ENCODE measurements around the gene FMNL2.

Gene FMNL2

DNA sequence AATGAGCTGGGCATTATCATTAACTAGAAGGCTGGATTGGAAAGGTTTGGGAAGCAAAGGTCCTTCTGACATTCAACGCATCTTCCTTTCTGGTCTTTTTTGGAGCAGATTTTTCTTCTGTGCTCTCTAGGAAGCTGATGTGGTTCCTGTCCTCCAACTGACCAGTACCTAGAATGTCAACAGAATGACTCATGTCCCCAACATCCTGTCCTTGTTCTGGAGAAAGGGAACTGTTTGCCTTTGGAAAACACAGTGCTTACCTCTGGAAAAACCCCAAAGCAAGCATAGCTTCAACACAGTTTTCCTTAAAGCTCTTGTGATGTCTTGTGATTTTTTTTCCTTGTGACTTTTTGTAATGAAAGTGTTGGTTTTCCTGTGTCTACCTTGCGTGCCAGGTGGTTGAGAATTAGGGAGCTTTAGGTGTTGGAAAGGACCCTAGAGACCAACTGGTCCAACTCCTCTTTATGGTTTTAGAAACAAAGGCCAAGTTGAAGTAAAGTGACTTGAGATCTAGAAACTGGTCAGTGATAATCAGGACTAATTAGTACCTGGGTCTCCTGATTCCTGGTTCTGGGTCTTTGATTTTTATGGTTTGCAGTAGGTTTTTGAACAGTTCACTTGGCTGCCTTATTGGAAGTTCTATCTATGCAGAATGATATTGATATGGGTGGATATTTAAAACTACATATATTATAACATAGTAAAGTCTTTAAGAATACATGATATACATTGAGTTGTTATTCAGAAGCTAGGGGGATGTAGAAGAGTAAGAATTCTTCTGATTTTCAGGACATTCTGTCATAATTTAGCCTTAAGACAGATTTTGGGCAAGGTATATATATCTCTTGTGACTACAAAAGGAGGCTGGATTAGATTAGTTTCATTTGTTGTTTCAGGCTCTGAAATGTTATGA, 70.5 kb downstream of the FMNL2 start:
- no peak for DNase-seq

DNA sequence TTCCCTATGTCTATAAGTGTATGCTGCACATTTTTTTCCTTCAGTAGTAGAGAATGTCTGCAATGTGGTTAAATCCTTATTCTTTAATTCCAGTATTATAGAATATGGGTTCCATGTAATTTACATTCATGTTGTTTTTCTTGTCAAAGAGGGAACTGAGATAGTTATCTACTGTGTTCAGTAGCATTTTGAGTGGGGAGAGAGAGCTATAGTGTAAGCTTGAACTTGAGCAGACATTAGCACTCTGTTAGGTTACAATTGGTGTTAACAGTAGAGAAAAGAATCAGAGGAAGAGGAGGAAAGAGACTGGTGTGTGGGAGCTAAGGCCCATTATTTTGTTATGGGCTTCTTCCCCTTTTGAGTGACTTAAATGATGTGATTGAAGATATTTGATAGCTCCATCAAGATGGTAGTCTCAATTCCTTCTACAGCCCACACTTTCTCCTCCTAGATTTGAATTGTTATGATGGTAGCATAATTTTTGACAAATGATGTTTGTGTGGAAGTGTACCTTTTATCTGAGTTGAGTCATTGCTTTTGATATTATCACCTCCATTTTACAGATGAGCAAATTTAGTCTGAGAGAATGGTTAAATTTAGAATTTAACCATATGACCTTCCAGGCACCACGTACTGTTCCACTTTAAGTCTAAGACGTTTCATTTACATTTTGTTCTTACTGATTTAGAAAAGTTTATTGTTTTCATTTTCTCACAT, 71.3 kb downstream of the FMNL2 start:
- no peak for DNase-seq

DNA sequence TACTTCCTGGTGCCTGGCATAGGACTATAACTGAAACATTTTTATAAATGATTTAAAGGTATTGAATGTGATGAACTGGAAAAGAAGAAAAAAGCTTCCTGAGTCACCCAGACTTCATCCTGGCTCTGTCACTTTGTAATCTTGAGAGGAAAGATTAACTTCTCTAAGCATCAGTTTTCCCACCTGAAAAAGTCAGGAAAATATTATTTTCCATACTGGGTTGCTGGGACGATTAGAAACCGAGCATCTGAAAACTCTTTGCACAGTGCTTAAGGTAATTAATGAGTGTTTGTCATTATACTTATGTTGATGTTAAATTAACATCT, 71.8 kb downstream of the FMNL2 start:
- DNase-seq = no peak

DNA sequence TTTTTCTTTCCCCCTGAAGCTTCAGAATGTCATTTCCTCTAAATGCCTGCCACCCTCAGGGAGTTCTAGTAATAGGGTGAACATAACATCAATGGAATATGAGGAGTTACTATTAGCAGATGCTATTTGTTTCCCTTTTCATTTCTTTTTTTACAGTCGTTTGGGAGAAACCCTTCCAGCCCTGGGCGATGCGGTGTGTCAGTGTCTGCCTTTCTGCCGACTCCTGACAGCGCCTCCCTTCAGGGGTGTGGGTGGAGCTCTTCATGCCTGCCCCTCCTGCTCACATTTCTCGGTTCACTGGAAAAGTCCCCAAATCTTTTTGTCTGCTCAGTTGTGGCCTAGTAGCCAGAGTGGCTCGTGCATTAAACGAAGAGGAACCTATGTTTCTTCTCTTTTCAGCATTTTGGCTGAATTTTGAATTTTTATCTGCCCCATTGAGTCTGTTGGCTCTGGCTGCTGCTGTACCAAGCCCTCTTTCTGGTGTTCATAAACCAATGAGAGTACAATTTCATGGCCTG, 72.3 kb downstream of the FMNL2 start:
- no peak for DNase-seq

DNA sequence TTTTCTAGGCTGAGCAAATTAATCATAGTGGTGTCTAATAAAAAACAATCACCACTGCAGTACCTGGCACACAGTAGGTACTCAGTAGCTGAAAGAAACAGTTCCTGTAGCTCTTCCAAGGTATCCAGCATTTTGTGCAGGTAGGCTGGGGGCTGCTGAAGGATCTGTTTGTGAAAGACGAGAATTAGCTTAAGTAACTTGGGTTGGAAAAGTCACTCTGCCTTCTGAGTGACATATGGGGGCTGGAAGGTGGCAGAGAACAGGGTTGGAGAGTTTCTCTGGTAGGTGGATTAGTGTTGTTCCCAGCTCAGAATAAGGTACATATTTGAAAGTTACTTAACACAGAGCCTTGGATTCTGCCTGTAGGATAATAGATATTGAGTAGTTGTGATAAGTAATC, 72.8 kb downstream of the FMNL2 start:
- DNase-seq = no peak

DNA sequence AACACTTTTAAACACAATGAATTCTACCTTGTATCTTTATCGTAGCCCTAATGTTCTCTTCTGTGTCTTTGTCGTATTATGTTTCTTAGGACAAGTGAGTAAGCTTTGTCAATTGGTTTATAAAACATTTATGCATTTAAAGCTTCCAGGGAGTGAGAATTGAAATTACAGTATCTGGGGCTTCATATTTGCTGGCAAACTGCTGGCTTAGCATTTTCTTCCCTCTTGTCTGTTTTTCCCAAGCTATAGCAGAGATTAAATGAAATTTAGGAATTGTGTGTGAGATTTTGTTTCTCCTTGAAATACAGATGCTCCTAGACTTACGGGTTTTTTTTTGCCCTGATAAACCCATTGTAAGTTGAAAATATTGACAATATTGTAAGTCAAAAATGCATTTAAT, 73.3 kb downstream of the FMNL2 start:
- no peak for DNase-seq

DNA sequence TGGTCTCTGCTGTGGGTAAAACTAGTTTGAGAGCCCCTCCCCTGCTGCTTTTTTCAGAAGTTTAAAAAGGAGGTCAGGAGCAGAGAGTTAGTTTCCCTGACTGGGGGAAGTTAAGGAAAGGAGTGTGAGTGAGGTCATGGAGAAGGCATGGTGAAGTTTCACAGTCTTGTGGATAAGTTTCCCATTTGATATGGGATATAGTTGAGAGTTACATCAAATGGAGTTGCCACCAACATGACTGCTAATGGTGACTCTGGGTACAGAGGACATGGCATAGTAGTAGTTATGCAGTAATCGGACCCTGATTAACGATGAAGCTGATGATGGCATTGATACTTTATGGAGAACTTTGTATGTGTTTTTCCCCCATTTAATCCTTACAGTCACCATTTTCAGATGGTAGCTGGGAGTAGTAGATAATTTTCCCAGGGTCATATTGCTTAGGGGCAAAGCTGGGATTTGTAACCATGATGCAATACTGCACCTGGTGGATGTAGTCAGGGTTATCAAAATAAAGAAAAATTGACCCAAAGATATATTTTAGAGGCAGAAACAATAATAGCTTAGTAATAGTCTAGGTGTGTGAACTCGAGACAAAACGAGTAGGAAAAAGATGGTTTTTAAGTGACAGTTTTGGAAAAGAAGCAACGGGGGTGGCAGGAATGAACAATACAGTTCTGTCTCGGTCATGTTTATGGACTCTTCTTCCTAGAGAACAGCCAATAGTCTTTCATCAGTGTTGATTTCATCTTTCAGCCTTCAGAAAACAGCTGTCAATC, 74.6 kb downstream of the FMNL2 start:
- no peak for DNase-seq

DNA sequence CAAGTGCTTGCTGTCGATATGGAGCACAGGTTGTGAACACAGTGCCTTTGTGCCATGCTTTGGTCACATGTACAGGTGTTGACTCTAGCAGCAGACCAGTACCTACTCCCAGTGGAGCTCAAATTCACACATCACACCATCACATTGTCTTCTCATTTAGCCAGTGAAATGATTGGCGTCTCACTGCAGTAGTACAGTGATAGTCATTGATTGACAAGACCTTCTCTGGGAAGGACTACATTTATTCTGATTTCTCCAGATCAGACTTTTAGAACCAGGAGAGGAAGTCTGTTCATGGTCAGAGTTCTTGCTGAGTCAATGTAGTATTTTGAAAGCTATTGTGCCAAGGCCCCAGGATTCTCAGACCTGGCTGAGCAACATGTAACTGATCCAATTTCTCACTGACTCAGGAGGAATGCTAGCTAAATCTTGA, 75.2 kb downstream of the FMNL2 start:
- DNase-seq = no peak

DNA sequence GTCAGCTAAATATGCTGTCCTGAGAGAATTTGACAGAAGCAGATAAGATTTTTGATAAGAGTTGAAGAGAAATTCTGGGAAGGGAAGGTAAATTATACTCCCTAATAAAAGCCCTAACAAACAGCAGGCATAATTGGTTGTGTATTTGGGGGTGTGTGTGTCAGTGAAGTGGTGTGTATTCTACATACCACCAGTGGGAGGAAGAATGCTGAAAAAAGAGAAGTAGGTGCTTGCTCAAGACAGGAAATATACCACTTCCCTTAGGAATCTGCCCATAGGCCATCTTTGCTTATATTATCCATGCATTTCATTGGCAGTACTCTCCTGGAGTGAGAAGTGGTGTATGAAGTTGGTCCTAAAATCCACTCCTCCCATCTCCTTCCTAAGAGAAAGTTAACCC, 76.2 kb downstream of the FMNL2 start:
- DNase-seq = no peak

DNA sequence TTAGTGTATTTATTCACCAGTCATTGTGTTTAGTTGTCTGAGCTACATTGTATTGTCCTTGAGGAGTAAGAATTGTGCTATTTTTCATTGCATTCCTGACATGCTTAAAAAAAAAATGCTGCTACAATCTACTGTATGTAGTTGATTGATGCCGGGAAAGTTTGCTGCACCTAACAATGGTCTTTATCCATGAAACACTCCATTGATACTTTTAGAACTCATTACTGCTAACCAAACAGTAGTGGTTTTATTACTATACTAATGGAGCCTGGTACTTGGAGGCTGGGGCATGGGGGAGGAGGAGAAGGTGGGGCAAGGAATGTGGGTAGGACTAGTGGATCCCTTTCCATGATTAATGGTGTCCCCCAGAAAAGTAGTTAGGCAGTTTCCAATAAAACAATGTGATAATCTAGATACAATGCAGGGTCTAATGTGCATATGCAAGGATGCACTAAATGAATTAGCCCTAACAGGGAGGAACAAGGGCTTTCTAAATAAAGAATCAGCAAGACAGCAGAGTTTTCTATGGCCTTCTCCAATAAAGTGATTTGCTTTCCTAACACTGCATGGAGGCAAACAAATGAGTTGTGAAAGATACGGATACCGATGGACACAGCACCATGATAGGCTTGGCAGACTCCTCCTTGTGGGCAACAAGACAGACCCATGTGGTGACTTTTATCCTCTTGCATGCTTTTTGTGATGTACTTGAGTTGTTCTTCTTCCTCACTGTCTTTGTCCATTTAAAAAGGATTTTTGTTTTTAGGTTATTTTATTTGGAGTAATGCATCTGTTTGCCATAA, 78.5 kb downstream of the FMNL2 start:
- no peak for DNase-seq

DNA sequence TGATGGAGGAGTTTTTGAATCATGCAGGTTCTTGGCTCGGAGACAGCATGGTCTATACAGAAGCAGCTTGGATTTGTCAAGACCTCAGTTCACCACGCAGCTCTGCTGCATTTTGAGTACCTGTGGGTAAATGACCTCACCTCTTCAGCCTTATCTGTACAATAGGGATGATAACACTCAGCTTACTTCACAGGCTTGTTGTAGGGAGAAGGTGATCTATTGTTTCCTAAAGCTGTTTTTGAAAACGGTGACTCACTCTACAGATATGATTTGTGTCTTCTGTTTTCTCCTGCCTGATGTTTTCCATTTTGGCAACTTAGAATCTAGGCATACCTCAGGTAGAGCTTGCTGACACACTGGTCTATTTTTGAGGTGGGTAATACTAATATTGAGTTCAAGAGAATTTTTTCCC, 80.3 kb downstream of the FMNL2 start:
- no peak for DNase-seq

DNA sequence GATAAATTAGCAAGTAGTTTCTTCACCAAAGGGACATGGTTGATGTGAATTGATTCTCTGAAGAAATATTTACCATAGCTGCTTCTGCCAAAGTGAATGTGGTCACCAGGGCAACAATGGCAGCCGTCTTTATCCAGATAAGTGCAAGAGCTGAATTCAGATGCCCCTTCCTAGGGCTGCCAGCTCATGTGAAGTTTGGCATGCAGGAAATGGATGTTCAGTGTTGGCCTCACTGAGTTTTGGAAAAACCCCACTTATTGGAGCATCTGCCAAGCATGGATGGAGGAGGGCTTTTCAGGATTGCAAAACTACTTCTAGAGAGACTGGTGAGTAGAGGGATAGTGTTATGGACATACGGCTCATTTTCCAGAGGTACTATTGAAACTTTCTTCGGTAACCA, 80.8 kb downstream of the FMNL2 start:
- no peak for DNase-seq

DNA sequence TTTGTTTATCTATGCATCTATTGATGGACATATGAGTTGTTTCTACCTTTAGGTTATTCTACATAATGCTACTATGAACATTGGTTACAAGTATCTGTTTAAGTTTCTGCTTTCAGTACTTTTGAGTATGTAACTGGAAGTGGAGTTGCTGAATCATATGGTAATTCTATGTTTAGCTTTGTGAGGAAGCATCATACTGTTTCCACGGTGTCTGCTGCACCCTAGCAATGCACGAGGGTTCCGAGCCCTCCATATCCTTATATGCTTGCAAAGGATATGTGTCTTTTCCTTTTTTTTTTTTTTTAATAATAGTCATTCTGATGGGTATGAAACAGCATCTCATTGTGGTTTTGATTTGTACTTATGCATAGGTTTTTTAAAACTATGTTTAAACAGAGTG, 83.7 kb downstream of the FMNL2 start:
- DNase-seq = no peak

DNA sequence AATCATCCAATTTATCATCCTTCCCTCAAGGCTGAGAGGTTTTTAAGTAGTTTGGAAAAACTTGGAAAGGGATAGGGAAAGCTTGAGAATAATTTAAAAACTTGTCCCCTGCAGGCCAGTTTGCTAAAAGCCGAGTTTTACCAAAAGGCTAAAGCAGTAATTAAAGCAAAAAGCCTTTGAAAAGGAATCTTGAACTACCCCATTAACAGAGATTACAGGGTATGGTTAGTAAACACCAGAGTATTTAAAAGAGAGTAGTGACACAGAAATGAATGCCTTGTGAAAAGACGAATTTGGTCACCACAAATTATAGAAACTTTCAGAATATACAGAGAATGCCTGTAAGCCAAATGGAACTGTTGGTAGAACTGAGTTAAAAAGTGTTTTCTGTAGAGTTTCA, 85.0 kb downstream of the FMNL2 start:
- DNase-seq = no peak

DNA sequence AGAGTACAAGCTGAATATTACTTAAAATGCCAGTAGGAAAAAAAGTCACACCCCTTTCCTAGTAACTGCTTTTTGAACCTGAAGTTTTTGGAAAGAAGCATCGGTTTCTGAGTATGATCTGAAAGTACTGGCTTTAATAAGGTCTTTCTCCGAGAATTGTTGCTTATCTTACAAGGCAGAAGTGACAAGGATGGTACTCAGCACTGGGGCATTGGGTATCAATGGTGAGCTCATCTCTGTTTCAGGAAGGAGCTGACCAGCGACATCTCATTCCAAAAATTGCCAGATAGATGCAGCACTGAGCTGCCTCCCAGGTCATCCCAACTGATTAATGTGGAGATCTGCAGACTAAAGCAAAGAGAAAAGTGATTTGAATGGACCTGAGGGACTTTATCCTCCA, 85.4 kb downstream of the FMNL2 start:
- no peak for DNase-seq

DNA sequence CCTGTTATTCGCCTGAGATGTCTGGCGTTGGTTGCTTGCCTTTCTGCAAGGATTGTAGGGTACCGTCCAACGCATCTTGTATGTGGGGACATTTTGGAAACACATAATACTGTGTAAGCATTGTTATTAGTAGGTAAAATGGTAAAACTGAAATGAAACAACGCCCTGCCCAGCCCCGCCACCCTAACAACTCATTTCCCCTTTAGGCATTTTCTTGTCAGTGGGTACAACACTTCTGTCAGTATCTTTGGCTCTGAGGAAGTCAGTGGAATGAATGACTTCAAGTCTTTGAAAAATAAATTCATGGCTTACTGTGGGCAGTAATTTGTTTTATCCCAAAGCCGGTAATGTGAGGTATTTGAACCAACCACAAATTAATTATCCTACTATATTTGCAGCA, 86.0 kb downstream of the FMNL2 start:
- no peak for DNase-seq

DNA sequence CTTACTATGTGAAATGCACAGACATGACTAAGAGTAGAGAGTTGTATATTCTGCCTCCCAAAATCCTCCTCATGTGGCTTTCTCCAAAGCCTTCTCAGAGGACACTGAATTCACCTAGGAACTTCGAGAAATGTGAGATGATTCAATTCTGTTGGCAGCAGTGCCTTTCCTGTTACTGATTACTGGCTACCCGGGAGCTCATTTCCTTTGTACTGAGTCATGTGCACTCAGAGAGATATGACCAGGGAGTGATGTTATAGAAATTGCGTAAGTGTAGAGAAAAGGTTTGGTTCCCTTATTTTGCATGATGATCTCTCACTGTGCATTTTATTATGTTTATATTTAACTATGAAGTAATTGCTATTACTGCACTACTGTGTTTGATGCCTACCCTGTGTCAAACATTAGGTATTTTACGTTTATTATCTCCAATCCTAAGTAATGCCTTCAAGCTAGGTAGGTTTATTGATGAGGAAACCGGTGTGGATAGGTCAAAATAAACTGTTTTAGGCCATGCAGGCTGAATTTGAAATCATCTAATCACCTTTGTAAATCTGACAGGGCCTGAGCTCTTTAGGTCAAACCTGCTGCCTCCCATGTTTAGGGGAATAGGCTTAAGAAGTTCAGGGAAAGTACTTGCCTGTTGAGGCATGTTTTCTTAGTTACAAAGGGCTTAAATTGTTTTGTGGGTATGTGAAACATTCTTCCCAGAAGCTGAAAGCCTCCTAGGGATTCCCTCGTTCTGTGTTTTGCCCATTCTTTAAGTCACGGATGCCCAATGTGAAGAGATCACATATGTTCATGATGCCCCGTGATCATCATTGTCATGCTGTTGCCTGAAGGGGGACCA, 86.8 kb downstream of the FMNL2 start:
- no peak for DNase-seq

DNA sequence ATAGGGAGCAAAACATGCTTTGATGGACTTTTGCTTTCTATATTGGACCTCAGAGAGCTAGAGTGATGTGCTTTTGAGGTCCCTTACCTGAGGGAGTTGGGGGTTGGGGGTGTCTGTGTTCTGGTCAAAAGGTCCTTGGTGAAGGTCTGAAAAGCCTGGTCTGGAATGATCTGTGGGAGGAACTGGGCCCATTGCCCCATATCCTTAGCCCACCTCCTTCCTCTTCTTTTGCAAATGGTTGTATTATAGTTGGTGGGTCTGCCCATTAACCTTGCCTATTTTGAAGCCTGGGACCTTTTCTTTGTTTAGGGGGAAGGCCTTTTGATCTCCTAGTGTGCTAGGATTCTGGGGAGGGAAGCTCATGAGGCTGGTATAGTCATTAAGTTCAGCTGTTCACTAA, 88.7 kb downstream of the FMNL2 start:
- DNase-seq = no peak

DNA sequence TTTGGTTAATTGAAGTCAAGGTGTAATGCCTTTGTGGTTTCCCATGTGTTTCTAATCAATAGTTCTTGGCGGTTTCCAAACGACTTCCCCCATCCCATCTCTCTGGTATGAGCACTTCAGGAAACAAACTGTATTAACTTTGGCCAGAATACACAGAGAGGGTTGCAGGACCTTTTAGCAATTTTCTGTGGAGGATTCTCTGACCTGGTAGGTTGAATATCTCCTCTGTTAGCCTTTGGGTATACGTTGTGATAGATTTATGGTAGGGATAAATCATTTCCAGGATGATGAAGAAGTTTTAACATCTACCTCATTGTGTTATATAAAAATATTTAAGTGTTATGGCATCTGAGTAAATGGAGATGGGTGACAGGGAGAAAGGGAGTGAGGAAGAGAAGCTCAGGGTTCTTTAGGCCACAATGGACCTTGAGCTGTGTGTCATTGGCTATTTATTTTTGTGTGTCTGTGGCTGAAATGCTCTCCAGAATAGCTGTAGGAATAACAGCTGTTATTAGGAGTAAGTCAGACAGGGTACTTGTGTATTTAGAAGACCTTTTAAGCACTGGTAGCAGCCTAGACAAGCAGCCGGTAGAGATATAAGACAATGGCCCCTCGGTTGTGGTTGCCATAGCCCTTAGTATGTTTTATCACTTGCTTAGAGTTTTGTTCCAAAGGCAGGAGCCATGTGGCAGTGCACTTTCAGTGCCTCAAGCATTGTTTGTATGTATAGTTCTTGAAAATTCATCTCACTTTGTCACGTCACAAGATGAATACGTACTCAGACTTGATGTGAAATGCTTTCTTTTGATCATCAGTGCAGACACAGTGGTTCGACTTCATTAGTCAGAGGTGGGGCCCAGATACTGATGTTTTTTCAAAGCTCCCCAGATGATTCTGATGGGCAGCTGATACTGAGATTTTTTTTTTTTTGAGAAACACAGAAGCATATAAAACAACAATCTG, 91.1 kb downstream of the FMNL2 start:
- DNase-seq = no peak

DNA sequence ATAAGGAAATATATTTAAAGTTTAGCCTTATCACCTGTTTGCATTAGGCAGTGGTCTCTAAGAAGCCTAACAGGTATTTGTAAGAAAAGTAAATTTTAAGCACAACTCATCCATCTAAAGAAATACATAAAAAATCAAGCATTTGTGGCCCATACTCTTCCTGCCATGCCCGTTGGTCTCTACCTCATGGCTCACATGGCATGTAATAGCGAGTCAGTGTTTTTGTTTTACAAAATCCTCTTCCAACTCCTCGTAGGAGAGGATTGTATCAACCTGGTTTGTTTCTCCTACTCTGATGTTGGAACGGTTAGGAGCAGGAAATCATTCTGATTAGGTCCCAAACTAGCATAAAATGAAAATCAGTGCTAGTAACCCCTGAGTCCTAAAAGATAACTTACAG, 91.8 kb downstream of the FMNL2 start:
- DNase-seq = no peak

Measured in midbrain (tissue), 1 donor.